Liver (tissue), 9 donors: ENCODE data around the gene BDH1. TPM values are rescaled to one million over a fixed set of nuclear protein-coding genes. Genes with fewer than 3 reads are reported as not detected.

Experiments used
- DNase-seq: peaks from one replicate; pipeline ENCODE4 v3.0.0-alpha.2; 2017; ENCODE audit warnings: low spot score
- H3K27ac ChIP-seq, 2 donors: one replicate each; pipeline ENCODE4 v1.7.0; 2013; ENCODE audit warnings: inconsistent platforms in 2 of 2, low read length in 2 of 2, control low read depth in 1 of 2, low read depth in 1 of 2, mild to moderate bottlenecking in 1 of 2
- H3K27me3 ChIP-seq, 4 donors: one replicate each; pipeline versions ENCODE4 v1.6.1 to v1.7.0; 2013; ENCODE audit warnings: low read length in 3 of 4, inconsistent platforms in 1 of 4, mild to moderate bottlenecking in 1 of 4, moderate library complexity in 1 of 4; ENCODE audit not compliant: control insufficient read depth in 4 of 4, insufficient read depth in 4 of 4
- H3K36me3 ChIP-seq, 4 donors: one replicate each; pipeline versions ENCODE4 v1.6.1 to v1.7.0; 2013; ENCODE audit warnings: low read length in 3 of 4, mild to moderate bottlenecking in 3 of 4, low read depth in 1 of 4, moderate library complexity in 1 of 4; ENCODE audit not compliant: control insufficient read depth in 4 of 4, insufficient read depth in 3 of 4
- H3K4me1 ChIP-seq, 4 donors: one replicate each; pipeline versions ENCODE4 v1.6.1 to v1.7.0; 2013; ENCODE audit warnings: low read length in 3 of 4, mild to moderate bottlenecking in 3 of 4, moderate library complexity in 1 of 4; ENCODE audit not compliant: control insufficient read depth in 4 of 4, insufficient read depth in 4 of 4
- H3K4me3 ChIP-seq, 3 donors: one replicate each; pipeline versions ENCODE4 v1.6.1 to v1.7.0; 2013; ENCODE audit warnings: low read length in 3 of 3, control low read depth in 1 of 3, low read depth in 1 of 3, mild to moderate bottlenecking in 1 of 3
- H3K9ac ChIP-seq, 2 donors: one replicate each; pipeline ENCODE4 v1.7.0; 2013; ENCODE audit warnings: low read length in 2 of 2, mild to moderate bottlenecking in 2 of 2, moderate library complexity in 2 of 2, control low read depth in 1 of 2, low read depth in 1 of 2
- H3K9me3 ChIP-seq, 4 donors: one replicate each; pipeline versions ENCODE4 v1.6.1 to v1.7.0; 2013; ENCODE audit warnings: low read length in 3 of 4; ENCODE audit not compliant: control insufficient read depth in 4 of 4
- ATF3 ChIP-seq: IDR thresholded peaks from 2 replicates; pipeline ENCODE4 v1.6.1; 2016; ENCODE audit warnings: antibody characterized with exemption
- CTCF ChIP-seq: fragments of 150-350 bp; IDR thresholded peaks from 2 replicates; pipeline ENCODE4 v1.5.1; 2017; ENCODE audit warnings: improper control_type of control experiment, low read depth, low read length; ENCODE audit not compliant: missing input control
- EGR1 ChIP-seq, 2 donors: IDR thresholded peaks; 2 replicates each; pipeline ENCODE4 v1.6.1; 2016 to 2018; ENCODE audit warnings: antibody characterized with exemption in 2 of 2, low read depth in 2 of 2
- FOXA1 ChIP-seq: IDR thresholded peaks from 2 replicates; pipeline ENCODE4 v1.6.1; 2016; ENCODE audit warnings: antibody characterized with exemption
- FOXA2 ChIP-seq: IDR thresholded peaks from 2 replicates; pipeline ENCODE4 v1.6.1; 2016; ENCODE audit warnings: antibody characterized with exemption
- HNF4A ChIP-seq, 2 donors: conservative IDR thresholded peaks; 2 replicates each; pipeline ENCODE4 v1.6.1; 2016; ENCODE audit warnings: antibody characterized with exemption in 2 of 2, mild to moderate bottlenecking in 2 of 2
- HNF4G ChIP-seq: IDR thresholded peaks from 2 replicates; pipeline ENCODE4 v1.6.1; 2016; ENCODE audit warnings: antibody characterized with exemption
- JUND ChIP-seq, 2 donors: IDR thresholded peaks; 2 replicates each; pipeline ENCODE4 v1.6.1; 2016; ENCODE audit warnings: antibody characterized with exemption in 2 of 2
- NR2F2 ChIP-seq: IDR thresholded peaks from 2 replicates; pipeline ENCODE4 v1.6.1; 2016; ENCODE audit warnings: antibody characterized with exemption
- RAD21 ChIP-seq, 2 donors: IDR thresholded peaks; 2 replicates each; pipeline ENCODE4 v1.6.1; 2016; ENCODE audit warnings: antibody characterized with exemption in 2 of 2, mild to moderate bottlenecking in 2 of 2
- REST ChIP-seq: IDR thresholded peaks from 2 replicates; pipeline ENCODE4 v1.6.1; 2016; ENCODE audit warnings: antibody characterized with exemption, mild to moderate bottlenecking
- RXRA ChIP-seq, 2 donors: IDR thresholded peaks; 2 replicates each; pipeline ENCODE4 v1.6.1; 2017 to 2018; ENCODE audit warnings: antibody characterized with exemption in 2 of 2, mild to moderate bottlenecking in 1 of 2
- SP1 ChIP-seq: IDR thresholded peaks from 2 replicates; pipeline ENCODE4 v1.6.1; 2018; ENCODE audit warnings: antibody characterized with exemption, mild to moderate bottlenecking
- YY1 ChIP-seq: IDR thresholded peaks from 2 replicates; pipeline ENCODE4 v1.6.1; 2016; ENCODE audit warnings: antibody characterized with exemption, mild to moderate bottlenecking
- ZBTB33 ChIP-seq: IDR thresholded peaks from 2 replicates; pipeline ENCODE4 v1.6.1; 2016; ENCODE audit warnings: antibody characterized with exemption
- WGBS: extraction: QIAGEN DNeasy Blood & Tissue Kit; methylation state at CpG from one replicate; pipeline ENCODE4 v1.1.7; 2013; 5-methylcytosine and 5-hydroxymethylcytosine counted together
- polyA plus RNA-seq, 2 donors: library from polyadenylated mRNA; stranded (reverse) in 1 of 2; unstranded in 1 of 2; fragments of 200-250 nt in 1 of 2; fragments of >200 nt in 1 of 2; fragmentation: Nextera tagmentation in 1 of 2; extraction: Ambion mirVana in 1 of 2; gene quantifications; one replicate each; pipeline versions ENCODE4 v1.2.1 to v1.2.3, GENCODE V29; 2013 to 2015
- total RNA-seq, 2 donors: library from RNA; depleted of rRNA; stranded (reverse); fragments of >200 nt; gene quantifications; one replicate each; pipeline ENCODE4 v1.2.3, GENCODE V29; 2014
- donor health status: healthy.
- donor health status: healthy.
- donor health status: healthy.
- donor health status: healthy.
- donor health status: healthy.

BDH1 gene
- total and polyA plus RNA-seq, 4 donors = 49.4 to 268 (median 177) TPM

- peaks cover 3 to 16% (median 12%) of the 10 kb centered on the region in 4 donors for H3K4me1 ChIP-seq
- H3K36me3 ChIP-seq = peaks cover 0 to 3% (median 1%) of the 10 kb centered on the region in 4 donors
- H3K27ac ChIP-seq = peak overlapping the region; percentile 51 to 58
- TF ChIP-seq FOXA1 (no peak), REST (no peak), NR2F2 (no peak), EGR1 (IDR thresholded peaks at IDR 0.05; ENCODE audit: low read depth in 2 of 2) (no peak)
- H3K4me3 ChIP-seq = no peak overlapping the region
- DNase-seq = no peak
- no peaks in the 10 kb centered on the region for H3K9me3 ChIP-seq
- no peaks in the 10 kb centered on the region for H3K27me3 ChIP-seq
- 64% methylated on average over 10 of the region's 10 CpGs for WGBS
- H3K9ac ChIP-seq = peak overlapping the region in 1 of 2 donors; percentile 5
Observed at GRCh38 chr3:197554196-197554561, 1.6 kb downstream of the BDH1 start.

GRCh38 chr3:197552198-197552597, 3.6 kb downstream of the BDH1 start:
- Histone ChIP-seq H3K27me3 (no peaks in the 10 kb centered on the region), H3K4me1 (peaks cover 0 to 13% (median 4%) of the 10 kb centered on the region in 4 donors), H3K9me3 (no peaks in the 10 kb centered on the region), H3K27ac (no peak overlapping the region), H3K9ac (no peak overlapping the region), H3K4me3 (no peak overlapping the region), H3K36me3 (peaks cover 0 to 6% (median 1%) of the 10 kb centered on the region in 4 donors)
- TF ChIP-seq HNF4G (no peak), REST (no peak), HNF4A (conservative IDR thresholded peaks at IDR 0.05) (peak in 1 of 2 donors; percentile 42), JUND (IDR thresholded peaks at IDR 0.05) (no peak), NR2F2 (no peak), ATF3 (no peak)
- no peak for DNase-seq
- 98% methylated on average over 6 of the region's 6 CpGs for WGBS

- no peaks in the 10 kb centered on the region for H3K27me3 ChIP-seq
- TF ChIP-seq SP1 (no peak), JUND (IDR thresholded peaks at IDR 0.05) (no peak), RXRA (IDR thresholded peaks at IDR 0.05) (no peak), EGR1 (IDR thresholded peaks at IDR 0.05; ENCODE audit: low read depth in 2 of 2) (no peak), CTCF (no peak), HNF4G (no peak), YY1 (no peak), FOXA2 (no peak), ATF3 (no peak), FOXA1 (no peak), RAD21 (IDR thresholded peaks at IDR 0.05) (no peak), ZBTB33 (no peak)
Observed at GRCh38 chr3:197550489-197550888, 5.3 kb downstream of the BDH1 start.

More at GRCh38 chr3:197550489-197550888, 5.3 kb downstream of the BDH1 start:
- Histone ChIP-seq H3K4me1 (peaks cover 0 to 7% (median 1%) of the 10 kb centered on the region in 4 donors), H3K36me3 (peaks cover 0 to 10% (median 5%) of the 10 kb centered on the region in 4 donors), H3K9ac (no peak overlapping the region), H3K4me3 (no peak overlapping the region), H3K9me3 (no peaks in the 10 kb centered on the region), H3K27ac (no peak overlapping the region)
- DNase-seq = no peak
- WGBS = 70% methylated on average over 9 of the region's 9 CpGs
